ENCODE results near the gene CHM. TPM values are rescaled to one million over a fixed set of nuclear protein-coding genes. Genes with fewer than 3 reads are reported as not detected.
"Not testable (repeated sequence)": the region's sequence is repeated elsewhere in the genome, so short reads cannot be mapped to it uniquely, and the experiment has no call there.

The CHM gene
- total and polyA plus RNA-seq, 12 donors: 5.9 to 16.7 (median 12.5) TPM

- no peak for DNase-seq
- Histone ChIP-seq H3K36me3 (peaks cover 0 to 16% (median 0%) of the 10 kb centered on the region in 9 donors), H3K27me3 (no peaks in the 10 kb centered on the region), H3K4me1 (no peaks in the 10 kb centered on the region), H3K4me3 (no peak overlapping the region), H3K9me3 (peaks cover 0 to 18% (median 8%) of the 10 kb centered on the region in 11 donors), H3K27ac (no peak overlapping the region)
- no peak for ATAC-seq
- intact Hi-C loops (cut with DNase I): no loop called here
- WGBS, 2 donors: 93 to 100% methylated on average over 1 of the region's 1 CpG
- TF ChIP-seq CTCF (IDR thresholded peaks at IDR 0.05): no peak
Observed at GRCh38 chrX:85941275-85941674, 106.1 kb downstream of the CHM start.

GRCh38 chrX:85939942-85940341, 107.4 kb downstream of the CHM start:
- intact Hi-C loops (cut with DNase I); H3K4me1 ChIP-seq: not testable (repeated sequence)
- WGBS, 2 donors: 84 to 89% methylated on average over 3 of the region's 3 CpGs

DNA sequence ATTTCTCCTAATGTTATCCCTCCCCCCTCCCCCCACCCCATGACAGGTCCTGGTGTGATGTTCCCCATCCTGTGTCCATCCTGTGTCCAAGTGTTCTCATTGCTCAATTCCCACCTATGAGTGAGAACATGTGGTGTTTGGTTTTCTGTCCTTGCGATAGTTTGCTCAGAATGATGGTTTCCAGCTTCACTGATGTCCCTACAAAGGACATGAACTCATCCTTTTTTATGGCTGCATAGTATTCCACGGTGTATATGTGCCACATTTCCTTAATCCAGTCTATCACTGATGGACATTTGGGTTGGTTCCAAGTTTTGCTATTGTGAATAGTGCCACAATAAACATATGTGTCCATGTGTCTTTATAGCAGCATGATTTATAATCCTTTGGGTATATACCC, 113.0 kb downstream of the CHM start:
- H3K27ac ChIP-seq; H3K9me3 ChIP-seq; H3K4me1 ChIP-seq; DNase-seq; ATAC-seq; H3K36me3 ChIP-seq; H3K4me3 ChIP-seq; intact Hi-C loops (cut with DNase I); H3K27me3 ChIP-seq: not testable (repeated sequence)
- 90 to 97% methylated on average over 2 of the region's 2 CpGs for WGBS, 2 donors

More at GRCh38 chrX:85939942-85940341, 107.4 kb downstream of the CHM start:
- not testable (repeated sequence) for H3K9me3 ChIP-seq, H3K4me3 ChIP-seq, H3K27ac ChIP-seq, DNase-seq, ATAC-seq, H3K36me3 ChIP-seq, H3K27me3 ChIP-seq

DNA sequence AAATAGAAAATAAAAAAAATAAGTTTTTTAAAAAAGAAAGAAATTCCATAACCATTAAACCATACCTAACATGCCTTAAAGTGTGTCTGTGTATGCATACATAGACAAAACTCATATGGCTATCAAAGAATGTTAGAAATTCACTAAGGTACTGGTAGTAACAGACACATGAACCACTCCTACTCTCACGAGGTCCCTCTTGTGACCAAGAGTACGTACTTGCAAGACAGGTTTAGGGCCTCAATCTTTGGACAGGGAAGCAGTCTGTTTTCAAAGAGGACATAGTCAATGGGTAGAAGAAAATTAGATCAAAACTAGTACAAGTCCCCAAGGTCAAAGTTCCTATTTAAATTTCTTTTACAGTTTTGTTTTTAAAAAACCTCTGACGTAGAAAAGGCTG, 117.3 kb downstream of the CHM start:
- Histone ChIP-seq H3K36me3 (no peaks in the 10 kb centered on the region), H3K4me3 (no peak overlapping the region), H3K9me3 (no peaks in the 10 kb centered on the region), H3K4me1 (peaks cover 0 to 9% (median 0%) of the 10 kb centered on the region in 9 donors), H3K27me3 (no peaks in the 10 kb centered on the region), H3K27ac (no peak overlapping the region)
- no peak for ATAC-seq
- intact Hi-C loops (cut with DNase I): no loop called here
- no peak for DNase-seq
- no peak for TF ChIP-seq CTCF (IDR thresholded peaks at IDR 0.05)
- 79 to 88% methylated on average over 3 of the region's 3 CpGs for WGBS, 2 donors

- Histone ChIP-seq H3K4me1 (peaks cover 0 to 9% (median 0%) of the 10 kb centered on the region in 9 donors), H3K27ac (no peak overlapping the region), H3K4me3 (no peak overlapping the region), H3K9me3 (no peaks in the 10 kb centered on the region), H3K36me3 (no peaks in the 10 kb centered on the region), H3K27me3 (no peaks in the 10 kb centered on the region)
- DNase-seq: no peak
- no peak for ATAC-seq
- TF ChIP-seq CTCF (IDR thresholded peaks at IDR 0.05): no peak
- intact Hi-C loops (cut with DNase I): no loop called here
- WGBS, 2 donors: 29 to 30% methylated on average over 1 of the region's 1 CpG
Observed at GRCh38 chrX:85928606-85929005, 118.8 kb downstream of the CHM start.

All from heart right ventricle (tissue), 16 donors.